Measurements from ENCODE around the gene TECTA.
"Not testable (repeated sequence)": the region's sequence is repeated elsewhere in the genome, so short reads cannot be mapped to it uniquely, and the experiment has no call there.

Gene TECTA

DNA sequence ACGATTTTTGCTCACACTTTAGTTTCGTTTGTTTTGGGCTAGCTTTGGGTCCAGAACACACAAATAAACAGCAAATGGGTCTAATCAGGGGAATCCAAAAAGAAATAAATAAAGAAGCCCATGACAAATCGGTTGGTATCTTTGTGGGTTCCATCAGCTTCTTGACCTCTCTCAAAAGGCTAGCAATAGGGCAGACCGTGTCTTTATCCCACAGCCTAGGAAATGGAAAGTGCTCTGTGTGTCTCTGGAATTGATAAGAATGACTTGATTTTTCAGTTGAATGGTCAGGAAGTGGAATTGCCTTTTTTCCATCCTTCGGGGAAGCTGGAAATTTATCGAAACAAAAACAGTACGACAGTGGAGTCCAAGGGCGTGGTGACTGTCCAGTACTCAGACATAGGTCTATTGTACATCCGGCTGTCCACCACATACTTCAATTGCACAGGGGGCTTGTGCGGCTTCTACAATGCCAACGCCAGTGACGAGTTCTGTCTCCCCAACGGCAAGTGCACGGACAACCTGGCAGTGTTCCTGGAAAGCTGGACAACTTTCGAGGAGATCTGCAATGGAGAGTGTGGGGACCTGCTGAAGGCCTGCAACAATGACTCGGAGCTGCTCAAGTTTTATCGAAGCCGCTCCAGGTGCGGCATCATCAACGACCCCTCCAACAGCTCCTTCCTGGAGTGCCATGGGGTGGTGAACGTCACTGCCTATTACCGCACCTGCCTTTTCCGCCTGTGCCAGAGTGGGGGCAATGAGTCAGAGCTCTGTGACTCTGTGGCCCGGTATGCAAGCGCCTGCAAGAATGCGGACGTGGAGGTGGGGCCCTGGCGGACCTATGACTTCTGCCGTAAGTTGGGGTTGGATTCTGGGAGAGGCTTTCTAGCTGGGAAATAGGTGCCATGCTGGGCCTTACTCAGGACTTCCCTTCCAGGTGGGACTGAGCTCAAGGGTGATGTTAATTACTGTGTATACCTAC, 28.6 kb downstream of the TECTA start:
- no peak for DNase-seq (ENCODE audit: low read depth, low spot score)

GRCh38 chr11:121131656-121132055, 30.6 kb downstream of the TECTA start:
- no peak for DNase-seq (ENCODE audit: low read depth, low spot score)

- DNase-seq (ENCODE audit: low read depth, low spot score): no peak
These were observed 31.4 kb downstream of the TECTA start for GRCh38 chr11:121132211-121132976.

DNA sequence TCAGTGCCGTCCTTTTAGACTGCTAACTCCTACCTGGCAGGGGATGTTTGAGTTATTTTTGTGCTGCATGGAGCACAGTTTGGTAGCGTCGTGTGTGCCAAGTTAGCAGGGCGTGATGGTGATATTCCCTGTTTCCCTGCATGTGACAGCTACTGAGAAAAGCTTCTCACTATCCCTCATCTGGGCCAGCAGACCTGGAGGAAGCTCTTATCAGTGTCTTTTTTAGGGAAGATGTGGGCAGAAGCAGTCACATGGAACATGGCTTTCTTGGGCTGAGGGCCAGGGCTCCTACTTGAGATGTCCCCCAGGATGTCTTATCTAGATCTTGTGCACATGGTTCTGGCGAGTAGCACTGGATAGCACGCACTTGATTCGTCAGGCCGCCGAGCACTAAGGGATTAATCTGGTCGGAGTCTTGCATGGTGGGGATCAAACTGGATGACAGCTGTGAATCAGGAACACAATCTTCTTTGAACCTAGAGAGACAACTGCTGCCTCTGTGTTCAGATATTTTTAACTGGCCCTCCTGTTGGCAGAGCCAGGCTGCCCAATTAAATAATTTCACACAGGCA, 33.8 kb downstream of the TECTA start:
- DNase-seq (ENCODE audit: low read depth, low spot score): no peak

DNA sequence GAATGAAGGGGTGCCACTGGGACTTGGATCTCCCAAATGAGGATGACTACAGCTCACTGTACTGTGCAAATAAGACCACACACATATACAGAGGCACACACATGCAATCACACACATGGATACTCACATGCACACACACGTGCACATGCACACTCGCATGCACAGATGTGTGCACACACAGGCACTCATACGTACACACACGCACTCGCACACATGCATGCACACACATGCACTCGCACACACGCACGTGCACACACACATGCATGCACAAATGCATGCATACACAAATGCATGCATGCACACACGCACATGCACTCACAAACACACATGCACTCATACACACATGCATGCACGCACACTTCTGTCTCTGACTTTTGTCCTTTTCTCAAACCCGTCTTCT, 36.0 kb downstream of the TECTA start:
- DNase-seq (ENCODE audit: low read depth, low spot score): no peak

DNA sequence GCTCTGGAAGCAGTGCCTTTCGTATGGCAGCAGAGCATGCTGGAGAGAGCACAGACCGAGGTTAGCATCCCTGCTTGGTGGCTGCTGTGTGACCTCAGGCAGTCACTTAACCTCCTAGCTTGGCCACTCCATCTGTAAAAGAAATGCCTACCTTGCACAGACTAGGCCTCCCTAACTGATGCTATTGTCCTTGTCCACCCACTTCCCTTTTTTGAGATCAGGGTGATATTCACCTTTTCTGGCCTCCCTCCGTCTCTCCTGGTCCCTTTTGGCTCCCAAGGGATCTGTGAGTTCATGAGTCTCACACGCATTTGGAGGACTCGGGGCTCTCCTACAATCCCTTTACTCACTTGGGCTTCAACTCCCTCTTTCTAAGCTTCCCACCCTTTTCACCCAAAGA, 37.2 kb downstream of the TECTA start:
- DNase-seq (ENCODE audit: low read depth, low spot score): no peak

DNA sequence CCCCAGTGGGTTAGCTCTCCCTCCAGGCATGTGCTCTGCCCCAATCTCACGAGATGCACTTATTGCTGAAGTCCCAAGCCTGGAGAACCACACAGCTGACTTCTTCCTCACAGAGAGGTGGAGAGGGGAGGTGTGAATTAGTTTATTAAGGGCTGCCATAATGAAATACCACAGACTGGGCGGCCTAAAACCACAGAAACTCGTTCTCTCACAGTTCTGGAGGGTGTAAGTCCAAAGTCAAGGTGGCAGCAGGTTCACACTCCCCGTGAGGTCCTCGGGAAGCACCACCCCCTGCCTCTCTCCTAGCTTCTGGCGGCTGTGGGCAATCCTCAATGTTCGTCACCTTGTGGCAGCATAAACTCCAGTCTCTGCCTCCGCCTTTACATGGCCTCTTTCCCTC, 39.3 kb downstream of the TECTA start:
- DNase-seq (ENCODE audit: low read depth, low spot score): no peak

DNA sequence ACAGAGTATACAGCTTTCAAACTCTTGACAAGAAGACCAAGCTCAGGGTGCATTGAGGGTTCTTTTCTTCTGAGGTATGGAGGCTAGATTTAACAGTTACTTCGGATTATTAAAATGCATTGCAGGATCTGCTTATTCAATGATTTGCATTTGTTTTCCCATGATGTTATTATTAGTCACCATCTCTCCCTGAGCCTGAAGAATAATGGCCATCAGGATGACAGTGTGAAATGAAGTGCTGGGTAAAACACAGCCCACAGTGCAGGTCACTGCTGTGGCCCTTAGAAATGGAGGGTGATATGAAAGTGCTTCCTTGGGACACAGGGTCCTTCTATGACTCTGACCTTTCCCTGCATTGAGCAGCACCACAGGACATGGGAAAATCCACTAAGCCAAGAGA, 40.0 kb downstream of the TECTA start:
- DNase-seq (ENCODE audit: low read depth, low spot score): no peak

GRCh38 chr11:121143921-121144320, 42.9 kb downstream of the TECTA start:
- DNase-seq (ENCODE audit: low read depth, low spot score): no peak

DNA sequence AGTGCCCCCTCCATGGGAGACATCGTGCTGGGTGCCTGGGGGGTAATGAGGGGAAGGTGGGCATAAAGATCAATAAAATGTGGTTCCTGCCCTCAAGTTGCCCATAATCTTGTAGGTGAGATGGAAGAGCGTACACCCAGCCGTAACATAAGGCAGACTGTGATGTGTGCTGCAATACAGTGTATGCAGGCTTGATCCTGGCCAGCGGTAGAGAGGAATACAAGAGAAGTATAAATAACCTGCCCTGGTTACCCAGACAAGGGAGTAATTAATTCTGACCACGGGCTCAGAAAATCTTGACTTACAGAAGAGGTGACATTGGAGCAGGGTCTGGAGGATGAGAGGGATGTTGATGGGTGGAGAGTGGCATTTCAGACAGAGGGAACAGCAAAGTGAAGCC, 43.7 kb downstream of the TECTA start:
- no peak for DNase-seq (ENCODE audit: low read depth, low spot score)

DNA sequence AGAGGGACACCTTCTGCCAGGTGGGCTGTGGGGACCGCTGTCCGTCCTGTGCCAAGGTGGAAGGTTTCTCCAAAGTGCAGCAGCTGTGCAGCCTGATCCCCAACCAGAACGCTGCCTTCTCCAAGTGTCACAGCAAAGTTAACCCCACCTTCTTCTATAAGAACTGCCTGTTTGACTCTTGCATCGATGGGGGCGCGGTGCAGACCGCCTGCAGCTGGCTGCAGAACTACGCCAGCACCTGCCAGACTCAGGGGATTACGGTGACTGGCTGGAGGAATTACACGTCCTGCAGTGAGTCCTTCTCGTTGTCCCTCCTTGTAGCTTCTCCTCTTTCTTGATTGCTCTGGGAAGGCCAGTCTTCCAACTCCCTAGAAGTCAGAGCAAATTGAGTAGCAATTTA, 44.8 kb downstream of the TECTA start:
- DNase-seq (ENCODE audit: low read depth, low spot score): no peak

GRCh38 chr11:121149116-121149515, 48.1 kb downstream of the TECTA start:
- DNase-seq (ENCODE audit: low read depth, low spot score): no peak

DNA sequence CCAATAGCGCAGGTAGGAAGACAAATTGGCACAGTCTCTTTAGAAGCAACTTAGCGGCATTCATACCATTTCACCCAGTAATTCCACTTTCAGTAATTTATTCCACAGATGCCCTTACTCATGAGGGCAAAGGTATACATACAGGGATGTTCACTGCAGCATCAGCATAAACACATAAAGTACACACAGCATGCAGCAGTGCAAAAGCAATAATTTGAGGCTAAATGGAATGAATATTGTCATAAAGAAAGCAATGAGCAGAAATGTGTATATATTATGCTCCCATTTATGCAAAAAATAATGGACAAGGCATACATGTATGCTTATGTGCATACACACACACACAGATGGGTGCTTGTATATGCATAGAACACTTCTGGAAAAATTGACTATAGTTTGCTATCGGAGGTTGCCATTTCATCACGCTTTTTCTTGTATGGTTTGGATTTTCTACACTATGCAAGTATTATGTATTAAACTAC, 50.2 kb downstream of the TECTA start:
- no peak for DNase-seq (ENCODE audit: low read depth, low spot score)

- no peak for DNase-seq (ENCODE audit: low read depth, low spot score)
These were observed 51.7 kb downstream of the TECTA start for GRCh38 chr11:121152764-121153163.

DNA sequence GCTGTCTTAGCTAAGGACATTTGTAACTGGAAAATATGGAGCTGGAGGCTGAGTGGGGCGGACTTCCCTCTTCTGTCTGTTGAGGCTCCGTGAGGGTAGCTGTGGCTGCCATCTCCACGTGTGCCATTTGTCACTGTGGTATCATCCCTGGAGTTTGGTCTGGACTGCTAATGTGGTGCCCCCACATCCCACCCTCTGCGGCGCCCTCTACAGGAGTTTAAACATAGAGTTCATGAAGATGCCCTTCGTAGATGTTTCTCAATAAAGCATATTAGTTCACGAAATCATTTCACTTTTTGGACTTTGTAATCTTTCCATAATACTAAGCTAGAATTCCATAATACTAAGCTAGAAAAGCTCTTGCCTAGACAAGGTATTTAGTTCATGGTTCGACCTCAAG, 52.4 kb downstream of the TECTA start:
- DNase-seq (ENCODE audit: low read depth, low spot score): no peak

DNA sequence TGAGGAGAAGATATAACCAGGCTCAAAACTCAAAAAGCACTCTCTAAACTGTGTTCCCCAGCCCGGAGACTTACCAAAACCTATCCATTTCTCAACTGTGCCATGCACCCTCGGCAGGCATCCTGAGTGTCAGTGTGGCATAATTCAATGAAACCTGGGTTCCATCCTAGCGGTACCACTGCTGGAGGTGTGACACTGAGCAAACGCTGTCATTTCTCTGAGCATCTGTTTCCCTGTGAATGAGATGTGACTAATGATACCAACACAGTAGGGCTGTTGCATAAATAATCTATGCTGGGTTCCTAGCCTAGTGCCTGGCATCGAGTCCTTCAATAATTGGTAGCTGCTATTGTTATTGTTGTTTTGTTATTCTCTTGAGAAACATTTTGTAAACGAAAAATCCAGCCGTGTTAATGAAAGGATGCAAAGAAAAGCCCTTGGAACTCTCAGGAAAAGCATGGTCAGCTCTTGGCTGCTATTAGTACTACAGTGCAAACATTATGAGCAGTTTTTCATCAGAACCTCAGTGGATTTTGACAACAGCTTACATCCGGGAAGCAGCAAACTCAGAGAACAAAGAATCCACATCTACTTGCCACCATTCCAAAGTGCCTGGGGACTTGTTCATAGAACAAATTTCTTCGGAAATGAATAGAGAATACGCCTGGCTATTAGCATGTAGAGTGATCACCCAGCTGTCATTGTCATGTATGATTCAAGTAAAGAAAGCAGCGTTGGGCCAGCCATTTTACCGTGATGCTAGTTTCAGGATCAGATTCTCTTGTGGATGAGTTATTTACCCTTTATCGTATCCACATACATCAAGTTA, 53.7 kb downstream of the TECTA start:
- no peak for DNase-seq (ENCODE audit: low read depth, low spot score)

GRCh38 chr11:121157756-121158155, 56.7 kb downstream of the TECTA start:
- DNase-seq (ENCODE audit: low read depth, low spot score): no peak

DNA sequence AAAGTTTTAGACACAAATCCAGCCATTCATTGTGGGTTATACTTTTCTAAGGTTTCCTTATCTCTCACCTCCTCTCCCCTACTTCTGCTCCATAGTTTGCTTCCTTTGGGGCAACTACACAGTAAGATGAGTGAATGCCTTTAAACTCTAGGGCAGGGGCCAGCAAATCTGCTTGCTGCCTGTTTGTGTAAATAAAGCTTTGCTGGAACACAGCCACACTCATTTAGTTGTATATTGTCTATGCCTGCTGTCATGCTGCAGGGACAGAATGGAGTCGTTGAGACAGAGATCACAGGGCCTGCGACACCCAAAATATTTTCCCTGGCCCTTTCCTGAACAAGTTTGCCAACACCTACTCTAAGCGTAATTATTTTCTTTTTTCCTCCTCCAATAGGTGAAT, 58.7 kb downstream of the TECTA start:
- DNase-seq (ENCODE audit: low read depth, low spot score): no peak

DNA sequence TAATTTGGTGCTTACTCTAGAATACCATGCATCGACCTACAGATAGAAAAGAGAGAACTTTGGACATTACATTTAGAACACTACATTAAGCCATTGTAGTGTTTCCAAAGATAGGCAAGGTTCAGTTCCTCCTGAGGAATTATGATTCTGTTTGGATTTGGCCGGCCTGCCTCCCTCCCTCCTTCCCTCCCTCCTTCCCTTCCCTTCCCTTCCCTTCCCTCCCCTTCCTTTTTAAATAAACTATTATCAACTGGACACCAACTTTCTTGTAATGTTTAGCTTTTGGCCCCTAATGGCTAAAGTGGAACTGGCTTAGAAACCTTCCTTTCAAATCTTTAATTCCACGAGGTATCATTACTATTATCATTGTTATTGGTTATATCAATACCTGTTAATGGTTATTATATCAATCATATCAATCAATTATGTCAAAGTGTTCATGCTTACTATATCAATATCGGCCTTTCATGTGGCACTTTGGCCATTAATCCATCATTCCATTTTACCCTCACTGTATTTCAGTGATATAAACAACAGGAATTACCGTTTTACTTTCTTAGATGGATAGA, 60.4 kb downstream of the TECTA start:
- DNase-seq (ENCODE audit: low read depth, low spot score): no peak

DNA sequence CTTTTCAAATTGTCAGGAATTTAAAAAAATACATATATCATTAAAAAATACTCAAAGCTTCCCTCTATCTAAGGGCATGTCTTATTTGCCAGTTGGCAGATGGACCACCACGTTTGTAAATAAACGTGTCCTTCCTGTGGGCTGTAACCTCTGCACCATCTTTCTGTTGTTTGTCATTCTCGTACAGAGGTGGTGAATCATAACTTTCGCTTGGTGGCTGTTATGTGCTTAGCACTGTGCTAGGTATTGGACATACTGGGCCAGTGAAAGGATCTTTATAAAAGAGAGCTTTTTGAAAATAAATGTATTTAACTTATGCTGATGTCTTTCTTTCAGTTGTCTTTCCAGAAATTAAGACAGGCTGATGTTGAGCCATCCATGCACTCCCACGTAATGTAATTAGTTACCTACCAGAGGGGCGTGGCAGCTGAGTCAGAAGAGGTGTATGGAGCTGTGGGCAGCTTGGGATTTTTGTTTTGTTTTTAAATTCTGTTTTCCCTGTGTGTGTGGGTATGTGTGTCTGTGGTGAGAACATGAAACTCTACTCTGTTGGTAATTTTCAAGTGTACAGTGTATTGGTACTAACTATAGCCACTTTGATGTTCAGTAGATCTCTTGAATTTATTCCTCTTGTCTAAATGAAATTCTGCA, 62.7 kb downstream of the TECTA start:
- DNase-seq (ENCODE audit: low read depth, low spot score): no peak

DNA sequence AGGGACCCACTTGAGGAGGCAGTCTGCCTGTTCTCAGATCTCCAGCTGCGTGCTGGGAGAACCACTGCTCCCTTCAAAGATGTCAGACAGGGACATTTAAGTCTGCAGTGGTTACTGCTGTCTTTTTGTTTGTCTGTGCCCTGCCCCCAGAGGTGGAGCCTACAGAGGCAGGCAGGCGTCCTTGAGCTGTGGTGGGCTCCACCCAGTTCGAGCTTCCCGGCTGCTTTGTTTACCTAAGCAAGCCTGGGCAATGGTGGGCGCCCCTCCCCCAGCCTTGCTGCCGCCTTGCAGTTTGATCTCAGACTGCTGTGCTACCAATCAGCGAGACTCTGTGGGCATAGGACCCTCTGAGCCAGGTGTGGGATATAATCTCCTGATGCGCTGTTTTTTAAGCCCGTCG, 76.6 kb downstream of the TECTA start:
- not testable (repeated sequence) for DNase-seq (ENCODE audit: low read depth, low spot score)

Data from activated CD4-positive, CD25-positive, alpha-beta regulatory T cell treated with anti-CD3 and anti-CD28 coated beads, Interleukin-2, amount 50 U/mL, for 16 hours (primary cell).